Hepatocyte (in vitro differentiated cells): ENCODE data around the gene ACSBG1.

Experiments used
- EZH2 ChIP-seq: fragments of 200-600 bp; sonication (generic); IDR thresholded peaks from 2 replicates; pipeline ENCODE4 v1.6.1; 2016; ENCODE audit warnings: antibody characterized with exemption, mild to moderate bottlenecking, borderline replicate concordance
- EZH2phosphoT487 ChIP-seq: fragments of 200-600 bp; sonication (generic); IDR thresholded peaks from one replicate; pipeline ENCODE4 v1.6.1; 2018; ENCODE audit warnings: antibody characterized with exemption, mild to moderate bottlenecking, low read depth, moderate library complexity; ENCODE audit not compliant: unreplicated experiment, severe bottlenecking
- TF ChIP-seq, protein P1 (sequence below): fragments of 200-600 bp; sonication (generic); IDR thresholded peaks from 2 replicates; pipeline ENCODE4 v1.5.1; 2016; ENCODE audit warnings: antibody characterized with exemption, mild to moderate bottlenecking; ENCODE audit not compliant: poor library complexity

DNA sequence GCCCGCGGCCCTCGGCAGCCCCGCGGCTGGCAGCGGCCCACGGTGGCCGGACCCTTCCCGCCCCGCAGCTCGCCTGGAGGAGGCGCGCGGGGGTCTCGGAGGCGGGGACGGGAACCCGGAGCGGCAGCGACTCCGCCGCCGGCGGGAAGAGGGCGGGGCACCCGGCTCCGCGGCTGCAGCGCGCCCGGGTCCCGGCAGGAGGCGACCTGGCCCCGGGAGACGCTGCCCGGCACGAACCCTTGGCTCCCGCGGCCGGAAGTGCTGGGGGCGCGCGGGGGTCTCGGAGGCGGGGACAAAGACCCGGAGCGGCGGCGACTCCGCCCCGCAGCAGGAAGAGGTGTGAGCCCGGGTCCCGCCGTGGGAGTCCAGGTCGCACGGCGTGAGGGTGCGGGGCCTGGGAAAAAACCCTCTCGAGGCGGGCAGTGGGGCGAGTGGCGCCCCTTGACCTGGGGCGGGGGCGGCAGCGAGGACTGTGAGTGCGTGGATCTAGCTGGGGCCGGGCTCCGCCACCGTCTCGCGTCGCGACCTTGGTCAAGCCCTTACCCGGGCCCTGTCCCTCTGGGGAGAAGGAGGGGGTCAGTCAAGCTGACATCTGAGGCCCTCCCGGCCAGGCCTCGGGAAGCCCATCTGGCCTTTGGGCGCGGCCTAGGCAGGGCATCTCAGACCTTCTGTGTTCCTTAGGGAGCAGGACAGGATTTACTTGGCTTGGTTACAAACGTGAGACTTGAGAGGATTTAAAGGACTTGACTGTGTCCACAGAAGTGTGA lies 102.9 kb downstream of the ACSBG1 start, which contains the start of gene CIB2:
- TF ChIP-seq, protein P1, sequence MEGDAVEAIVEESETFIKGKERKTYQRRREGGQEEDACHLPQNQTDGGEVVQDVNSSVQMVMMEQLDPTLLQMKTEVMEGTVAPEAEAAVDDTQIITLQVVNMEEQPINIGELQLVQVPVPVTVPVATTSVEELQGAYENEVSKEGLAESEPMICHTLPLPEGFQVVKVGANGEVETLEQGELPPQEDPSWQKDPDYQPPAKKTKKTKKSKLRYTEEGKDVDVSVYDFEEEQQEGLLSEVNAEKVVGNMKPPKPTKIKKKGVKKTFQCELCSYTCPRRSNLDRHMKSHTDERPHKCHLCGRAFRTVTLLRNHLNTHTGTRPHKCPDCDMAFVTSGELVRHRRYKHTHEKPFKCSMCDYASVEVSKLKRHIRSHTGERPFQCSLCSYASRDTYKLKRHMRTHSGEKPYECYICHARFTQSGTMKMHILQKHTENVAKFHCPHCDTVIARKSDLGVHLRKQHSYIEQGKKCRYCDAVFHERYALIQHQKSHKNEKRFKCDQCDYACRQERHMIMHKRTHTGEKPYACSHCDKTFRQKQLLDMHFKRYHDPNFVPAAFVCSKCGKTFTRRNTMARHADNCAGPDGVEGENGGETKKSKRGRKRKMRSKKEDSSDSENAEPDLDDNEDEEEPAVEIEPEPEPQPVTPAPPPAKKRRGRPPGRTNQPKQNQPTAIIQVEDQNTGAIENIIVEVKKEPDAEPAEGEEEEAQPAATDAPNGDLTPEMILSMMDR, result peak; percentile 59
- TF ChIP-seq EZH2 (no peak), EZH2phosphoT487 (no peak)
